GM12874 (cell line): ENCODE measurements around the gene APLP1.

Experiments
- TF ChIP-seq, protein P1 (sequence below): IDR thresholded peaks from 2 replicates; pipeline ENCODE4 v1.5.1; 2011; ENCODE audit warnings: low read depth, mild to moderate bottlenecking, control low read depth, low read length, moderate library complexity; ENCODE audit not compliant: insufficient read depth

APLP1 gene

GRCh38 chr19:35905178-35905727 lies 36.9 kb downstream of the APLP1 start:
- TF ChIP-seq, protein P1, sequence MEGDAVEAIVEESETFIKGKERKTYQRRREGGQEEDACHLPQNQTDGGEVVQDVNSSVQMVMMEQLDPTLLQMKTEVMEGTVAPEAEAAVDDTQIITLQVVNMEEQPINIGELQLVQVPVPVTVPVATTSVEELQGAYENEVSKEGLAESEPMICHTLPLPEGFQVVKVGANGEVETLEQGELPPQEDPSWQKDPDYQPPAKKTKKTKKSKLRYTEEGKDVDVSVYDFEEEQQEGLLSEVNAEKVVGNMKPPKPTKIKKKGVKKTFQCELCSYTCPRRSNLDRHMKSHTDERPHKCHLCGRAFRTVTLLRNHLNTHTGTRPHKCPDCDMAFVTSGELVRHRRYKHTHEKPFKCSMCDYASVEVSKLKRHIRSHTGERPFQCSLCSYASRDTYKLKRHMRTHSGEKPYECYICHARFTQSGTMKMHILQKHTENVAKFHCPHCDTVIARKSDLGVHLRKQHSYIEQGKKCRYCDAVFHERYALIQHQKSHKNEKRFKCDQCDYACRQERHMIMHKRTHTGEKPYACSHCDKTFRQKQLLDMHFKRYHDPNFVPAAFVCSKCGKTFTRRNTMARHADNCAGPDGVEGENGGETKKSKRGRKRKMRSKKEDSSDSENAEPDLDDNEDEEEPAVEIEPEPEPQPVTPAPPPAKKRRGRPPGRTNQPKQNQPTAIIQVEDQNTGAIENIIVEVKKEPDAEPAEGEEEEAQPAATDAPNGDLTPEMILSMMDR: no peak

DNA sequence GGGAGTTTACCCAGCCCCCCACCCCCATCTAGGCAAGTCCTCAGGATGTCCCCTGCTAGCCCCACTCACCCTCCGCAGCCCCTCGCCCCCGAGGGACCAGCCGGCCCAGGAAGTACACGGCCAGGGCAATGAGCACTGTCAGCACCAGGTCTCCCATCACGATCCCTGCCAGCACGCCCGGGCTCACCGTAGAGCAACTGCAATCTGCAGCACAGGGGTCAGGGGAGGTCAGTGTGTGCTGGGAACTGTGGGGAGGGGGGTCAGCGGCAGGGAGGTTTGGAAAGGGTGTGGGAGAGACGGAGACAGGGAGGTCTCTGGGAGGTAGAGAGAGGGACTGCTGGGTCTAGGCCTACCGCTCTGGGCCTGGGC lies 39.0 kb downstream of the APLP1 start:
- TF ChIP-seq, protein P1: no peak

GRCh38 chr19:35908010-35908441 lies 39.7 kb downstream of the APLP1 start, which contains the start of gene TYROBP:
TSS of gene TYROBP (minus strand) at chr19:35908295. CDS start at chr19:35908228, 67 bp downstream.
- TF ChIP-seq, protein P1: no peak

DNA sequence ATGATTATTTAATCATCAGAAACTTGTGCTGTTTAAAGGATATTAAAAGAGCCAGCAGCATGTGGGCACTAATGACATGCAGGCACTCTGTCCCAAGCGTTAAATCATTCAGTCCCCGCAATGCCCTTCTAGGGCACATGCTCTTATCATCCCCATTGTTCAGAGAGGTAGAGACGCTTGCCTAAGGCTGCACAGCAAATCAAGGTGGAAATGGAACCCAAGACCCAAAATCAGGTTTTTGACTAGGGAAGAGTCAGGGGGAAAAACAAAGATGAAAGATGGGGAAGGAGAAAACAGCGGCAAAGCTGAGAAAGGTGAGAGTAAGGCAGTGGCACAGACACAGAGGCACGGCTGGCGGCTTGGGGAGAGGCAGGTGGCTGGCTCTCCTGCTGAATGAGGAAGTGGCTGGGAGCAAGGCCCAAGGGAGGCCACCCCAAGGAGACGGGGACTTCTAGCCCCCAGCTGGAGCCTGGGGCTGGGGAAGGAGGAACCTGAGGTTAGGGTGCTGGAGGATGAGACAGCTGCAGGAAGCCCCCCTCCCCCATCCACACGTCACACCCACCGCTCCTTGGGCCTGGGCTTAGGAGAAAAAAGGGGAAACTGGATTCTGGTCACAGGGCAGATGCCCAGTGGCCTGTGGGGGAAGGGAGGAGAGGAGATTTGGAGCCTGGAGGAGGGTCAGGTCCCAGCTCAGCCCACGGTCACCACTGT lies 40.8 kb downstream of the APLP1 start:
- TF ChIP-seq, protein P1: no peak

DNA sequence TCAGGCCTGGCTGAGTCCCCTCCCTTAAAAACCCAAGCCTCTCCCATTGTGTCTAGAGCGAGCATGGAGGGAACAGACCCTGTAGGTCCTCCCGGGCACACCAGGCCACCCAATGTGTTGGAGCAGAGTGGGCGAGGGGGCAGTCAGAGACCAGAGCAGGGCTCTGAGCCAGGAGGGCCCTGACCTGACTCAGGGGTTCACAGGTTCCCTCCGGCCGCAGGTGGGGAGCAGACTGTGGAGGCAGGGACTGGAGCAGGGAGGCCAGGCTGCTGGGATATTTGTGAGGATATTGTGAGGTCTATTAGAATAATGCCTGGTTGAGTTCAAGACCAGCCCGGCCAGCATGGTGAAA lies 41.3 kb downstream of the APLP1 start:
- TF ChIP-seq, protein P1: no peak

GRCh38 chr19:35911173-35911572 lies 42.8 kb downstream of the APLP1 start:
- TF ChIP-seq, protein P1: no peak

GRCh38 chr19:35911790-35912189 lies 43.4 kb downstream of the APLP1 start:
- TF ChIP-seq, protein P1: no peak
